Naive thymus-derived CD8-positive, alpha-beta T cell (primary cell): ENCODE measurements around the gene ST6GAL1. TPM values are rescaled to one million over a fixed set of nuclear protein-coding genes. Genes with fewer than 3 reads are reported as not detected.

ENCODE experiments used
- ATAC-seq, 2 donors: fragments of 150-1000 bp; cut with Tn5 transposase in 1 of 2; sonication (Bioruptor Pico), chemical (Tn5 transposase) in 1 of 2; 1 replicate in 1 of 2; 2 replicates in 1 of 2; pipeline ENCODE4 v1.10.0; 2021; ENCODE audit warnings: mild to moderate bottlenecking in 2 of 2, moderate library complexity in 2 of 2
- POLR2A ChIA-PET: fragments of 350-600 bp; sonication (Branson Sonifier 250); formaldehyde crosslinking; loops from one replicate; lab custom pipeline; 2021; ENCODE audit warnings: antibody characterized with exemption; lab: Charles Lee
- DNase-seq, 10 donors: peaks; one replicate each; pipeline versions ENCODE4 v3.0.0 to v3.0.0-alpha.2; 2020 to 2022
- H3K27ac Mint-ChIP-seq, 10 donors: one replicate each; pipeline ENCODE4 v1.8.0; 2020 to 2022; ENCODE audit warnings: mild to moderate bottlenecking in 10 of 10, mixed read lengths in 10 of 10, moderate library complexity in 4 of 10, inconsistent platforms in 1 of 10
- H3K27me3 Mint-ChIP-seq, 5 donors: one replicate each; pipeline ENCODE4 v1.8.0; 2021 to 2022; ENCODE audit warnings: mixed read lengths in 5 of 5
- H3K36me3 Mint-ChIP-seq, 3 donors: one replicate each; pipeline ENCODE4 v1.8.0; 2020 to 2022; ENCODE audit warnings: mixed read lengths in 3 of 3, mild to moderate bottlenecking in 2 of 3, inconsistent platforms in 1 of 3
- H3K4me1 Mint-ChIP-seq, 4 donors: one replicate each; pipeline ENCODE4 v1.8.0; 2021 to 2022; ENCODE audit warnings: mixed read lengths in 4 of 4
- H3K4me3 Mint-ChIP-seq, 10 donors: one replicate each; pipeline ENCODE4 v1.8.0; 2020 to 2022; ENCODE audit warnings: mild to moderate bottlenecking in 10 of 10, mixed read lengths in 10 of 10, moderate library complexity in 6 of 10, inconsistent platforms in 1 of 10
- H3K9me3 Mint-ChIP-seq, 9 donors: one replicate each; pipeline ENCODE4 v1.8.0; 2020 to 2022; ENCODE audit warnings: mixed read lengths in 9 of 9, mild to moderate bottlenecking in 3 of 9, inconsistent platforms in 1 of 9, moderate library complexity in 1 of 9
- polyA plus RNA-seq, 3 donors: library from polyadenylated mRNA; unstranded; fragments of 300-500 nt; fragmentation: Illumina TruSeq; gene quantifications; one replicate each; pipeline ENCODE4 v1.2.3, GENCODE V29; 2021
- total RNA-seq, 8 experiments: library from RNA in 2 of 8; stranded (reverse) in 2 of 8; gene quantifications; one replicate each; pipeline ENCODE4 v1.2.3 and lab custom pipeline; 2021 to 2026

The ST6GAL1 gene
- total and polyA plus RNA-seq, 5 experiments from 2014 or later, result 139 to 250 (median 223) TPM

- Mint-ChIP-seq H3K9me3 (no peaks in the 10 kb centered on the region), H3K4me3 (no peak overlapping the region), H3K27ac (peak overlapping the region in 1 of 10 donors; percentile 42), H3K36me3 (no peaks in the 10 kb centered on the region), H3K27me3 (no peaks in the 10 kb centered on the region), H3K4me1 (peaks cover 0 to 7% (median 6%) of the 10 kb centered on the region in 4 donors)
- ATAC-seq (peak; percentile 39 to 54), DNase-seq (peak in 4 of 10 donors; percentile 20 to 61 (median 54))
- POLR2A ChIA-PET, result interaction anchor here (0.9 to 3.2 kb wide), 6 partner anchors 12 to 264 kb away, joined by 3 to 26 read pairs (median 4); partner anchors contain the start of gene RPL39L
These were observed 182.8 kb downstream of the ST6GAL1 start for GRCh38 chr3:187112934-187113793.

GRCh38 chr3:187114511-187114910, 184.2 kb downstream of the ST6GAL1 start:
- Mint-ChIP-seq H3K27me3 (no peaks in the 10 kb centered on the region), H3K4me1 (peaks cover 0 to 7% (median 6%) of the 10 kb centered on the region in 4 donors), H3K36me3 (no peaks in the 10 kb centered on the region), H3K4me3 (no peak overlapping the region), H3K27ac (no peak overlapping the region), H3K9me3 (no peaks in the 10 kb centered on the region)
- POLR2A ChIA-PET, result interaction anchor here (3.2 kb wide), 1 partner anchor 50 kb away, joined by 26 read pairs; no protein-coding TSS in a partner anchor
- no peak for ATAC-seq
- DNase-seq, result no peak

- ATAC-seq, result no peak
These were observed 190.0 kb downstream of the ST6GAL1 start for GRCh38 chr3:187120326-187120725.

GRCh38 chr3:187122261-187122660, 191.9 kb downstream of the ST6GAL1 start:
- H3K27ac Mint-ChIP-seq, result no peak overlapping the region
- H3K27me3 Mint-ChIP-seq, result no peaks in the 10 kb centered on the region
- peaks cover 0 to 4% (median 0%) of the 10 kb centered on the region in 9 donors for H3K9me3 Mint-ChIP-seq
- H3K4me3 Mint-ChIP-seq, result no peak overlapping the region
- POLR2A ChIA-PET, result interaction anchor here (0.5 kb wide), 1 partner anchor 56 kb away, joined by 6 read pairs; no protein-coding TSS in a partner anchor
- DNase-seq (no peak), ATAC-seq (no peak)
- H3K36me3 Mint-ChIP-seq, result peaks cover 0 to 5% (median 0%) of the 10 kb centered on the region in 3 donors
- peaks cover 0 to 7% (median 1%) of the 10 kb centered on the region in 4 donors for H3K4me1 Mint-ChIP-seq

More at GRCh38 chr3:187120326-187120725, 190.0 kb downstream of the ST6GAL1 start:
- Mint-ChIP-seq H3K9me3 (no peaks in the 10 kb centered on the region), H3K36me3 (no peaks in the 10 kb centered on the region), H3K27me3 (no peaks in the 10 kb centered on the region), H3K27ac (peak overlapping the region in 1 of 10 donors; percentile 6), H3K4me3 (no peak overlapping the region), H3K4me1 (peaks cover 0 to 3% (median under 1%) of the 10 kb centered on the region in 4 donors)
- POLR2A ChIA-PET, result interaction anchor here (1.2 kb wide), 1 partner anchor 9 kb away, joined by 3 read pairs; no protein-coding TSS in a partner anchor
- DNase-seq, result no peak

GRCh38 chr3:187125319-187126031, 195.1 kb downstream of the ST6GAL1 start:
- no peak overlapping the region for H3K4me3 Mint-ChIP-seq
- ATAC-seq (no peak), DNase-seq (no peak)
- H3K27ac Mint-ChIP-seq, result peak overlapping the region in 3 of 10 donors; percentile 21 to 41 (median 27)
- peaks cover 0 to 10% (median 5%) of the 10 kb centered on the region in 3 donors for H3K36me3 Mint-ChIP-seq
- H3K27me3 Mint-ChIP-seq, result no peaks in the 10 kb centered on the region
- H3K9me3 Mint-ChIP-seq, result peaks cover 0 to 5% (median 2%) of the 10 kb centered on the region in 9 donors
- H3K4me1 Mint-ChIP-seq, result peaks cover 5 to 19% (median 14%) of the 10 kb centered on the region in 4 donors
- POLR2A ChIA-PET, result no interaction called here

Other genes with a start within 250 kb of the ST6GAL1 start
- not detected for gene KNG1, start 213.2 kb upstream of the ST6GAL1 start, total RNA-seq
- gene KNG1, start 213.2 kb upstream of the ST6GAL1 start, polyA plus RNA-seq, result under 1 TPM in 1 of 3 donors, not detected in 2; 0.07 TPM
- 100 to 1,000 TPM; 671 to 687 TPM for gene EIF4A2, start 146.9 kb upstream of the ST6GAL1 start, total RNA-seq
- 100 to 1,000 TPM; 221 to 293 (median 226) TPM for gene EIF4A2, start 146.9 kb upstream of the ST6GAL1 start, polyA plus RNA-seq
- gene RFC4, start 124.0 kb upstream of the ST6GAL1 start, total RNA-seq, result 10 to 100 TPM; 19.3 to 25.3 TPM
- 10 to 100 TPM; 19.2 to 22.8 (median 21.4) TPM for gene RFC4, start 124.0 kb upstream of the ST6GAL1 start, polyA plus RNA-seq
- not detected for gene ADIPOQ, start 87.8 kb upstream of the ST6GAL1 start, total RNA-seq
- not detected for gene ADIPOQ, start 87.8 kb upstream of the ST6GAL1 start, polyA plus RNA-seq
- 1 to 10 TPM; 1.2 to 1.4 TPM for gene RPL39L, start 209.0 kb downstream of the ST6GAL1 start, total RNA-seq
- gene RPL39L, start 209.0 kb downstream of the ST6GAL1 start, polyA plus RNA-seq, result 10 to 100 TPM in 1 of 3 donors, 1 to 10 TPM in 2; 3.8 to 11.2 (median 4.4) TPM